ENCODE results near the gene P2RY2. TPM values are rescaled to one million over a fixed set of nuclear protein-coding genes. Genes with fewer than 3 reads are reported as not detected.

Gene P2RY2
- total RNA-seq, 4 donors from 2014 or later: 4.5 to 7.5 (median 6.7) TPM

GRCh38 chr11:73257342-73258103 lies 39.4 kb downstream of the P2RY2 start:
- Histone ChIP-seq H3K36me3 (no peaks in the 10 kb centered on the region), H3K4me1 (peaks cover 0 to 15% (median 9%) of the 10 kb centered on the region in 4 donors), H3K4me3 (no peak overlapping the region), H3K9me3 (no peaks in the 10 kb centered on the region), H3K27ac (peak overlapping the region in 2 of 4 donors; percentile 66 to 77), H3K27me3 (no peaks in the 10 kb centered on the region)
- TF ChIP-seq POLR2A (IDR thresholded peaks at IDR 0.05) (no peak), EP300 (IDR thresholded peaks at IDR 0.05) (no peak)
- TF ChIP-seq, protein P1, sequence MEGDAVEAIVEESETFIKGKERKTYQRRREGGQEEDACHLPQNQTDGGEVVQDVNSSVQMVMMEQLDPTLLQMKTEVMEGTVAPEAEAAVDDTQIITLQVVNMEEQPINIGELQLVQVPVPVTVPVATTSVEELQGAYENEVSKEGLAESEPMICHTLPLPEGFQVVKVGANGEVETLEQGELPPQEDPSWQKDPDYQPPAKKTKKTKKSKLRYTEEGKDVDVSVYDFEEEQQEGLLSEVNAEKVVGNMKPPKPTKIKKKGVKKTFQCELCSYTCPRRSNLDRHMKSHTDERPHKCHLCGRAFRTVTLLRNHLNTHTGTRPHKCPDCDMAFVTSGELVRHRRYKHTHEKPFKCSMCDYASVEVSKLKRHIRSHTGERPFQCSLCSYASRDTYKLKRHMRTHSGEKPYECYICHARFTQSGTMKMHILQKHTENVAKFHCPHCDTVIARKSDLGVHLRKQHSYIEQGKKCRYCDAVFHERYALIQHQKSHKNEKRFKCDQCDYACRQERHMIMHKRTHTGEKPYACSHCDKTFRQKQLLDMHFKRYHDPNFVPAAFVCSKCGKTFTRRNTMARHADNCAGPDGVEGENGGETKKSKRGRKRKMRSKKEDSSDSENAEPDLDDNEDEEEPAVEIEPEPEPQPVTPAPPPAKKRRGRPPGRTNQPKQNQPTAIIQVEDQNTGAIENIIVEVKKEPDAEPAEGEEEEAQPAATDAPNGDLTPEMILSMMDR (IDR thresholded peaks at IDR 0.05): no peak
- DNase-seq (ENCODE audit: low spot score in 2 of 2): peak in 1 of 2 donors; percentile 26
- WGBS, 2 donors: 47 to 67% methylated on average over 6 of the region's 6 CpGs

GRCh38 chr11:73258104-73259035 lies 40.3 kb downstream of the P2RY2 start:
- no peak for DNase-seq (ENCODE audit: low spot score in 2 of 2)

DNA sequence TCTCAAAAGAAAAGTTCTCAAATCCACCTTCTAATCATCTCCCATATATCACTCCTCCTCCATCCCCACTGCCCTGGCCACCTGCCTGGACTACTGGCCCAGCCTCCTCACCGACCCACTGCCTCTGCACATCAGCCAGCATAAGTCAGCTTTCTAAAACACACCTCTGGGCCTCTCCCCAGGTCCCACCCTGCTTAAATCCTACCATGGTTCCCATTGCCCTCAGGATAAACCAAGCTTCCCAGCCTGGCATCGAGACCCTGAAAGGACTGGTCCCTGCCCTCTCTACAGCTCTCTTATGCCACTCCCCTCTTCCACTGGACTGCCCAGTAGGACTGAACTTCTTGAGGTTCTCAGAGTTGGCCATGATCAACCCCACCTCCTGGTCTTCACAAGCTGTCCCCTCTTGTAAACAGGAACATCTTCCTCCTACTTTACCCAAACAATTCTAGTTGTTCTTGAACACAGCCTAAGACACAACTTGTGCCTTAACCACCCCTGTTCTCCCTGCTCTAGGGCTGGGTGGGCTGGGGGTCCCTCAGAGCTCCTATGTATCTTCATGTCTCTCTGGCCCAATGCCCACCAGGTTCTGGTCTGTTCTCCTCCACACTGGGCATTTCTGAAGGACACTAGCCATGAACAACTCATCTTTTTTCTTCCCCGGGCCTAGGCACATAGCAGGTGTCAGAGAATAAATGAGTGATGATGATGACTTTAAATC lies 41.5 kb downstream of the P2RY2 start:
- no peak for DNase-seq (ENCODE audit: low spot score in 2 of 2)
- 93 to 96% methylated on average over 3 of the region's 3 CpGs for WGBS, 2 donors
- TF ChIP-seq EP300 (IDR thresholded peaks at IDR 0.05) (no peak), POLR2A (IDR thresholded peaks at IDR 0.05) (no peak)
- TF ChIP-seq, protein P1 (IDR thresholded peaks at IDR 0.05): no peak
- Histone ChIP-seq H3K4me1 (peaks cover 0 to 20% (median 9%) of the 10 kb centered on the region in 4 donors), H3K4me3 (no peak overlapping the region), H3K36me3 (no peaks in the 10 kb centered on the region), H3K27ac (no peak overlapping the region), H3K9me3 (no peaks in the 10 kb centered on the region), H3K27me3 (peaks cover 0 to 15% of the 10 kb centered on the region in 2 donors)

More at GRCh38 chr11:73258104-73259035, 40.3 kb downstream of the P2RY2 start:
- H3K27ac ChIP-seq: peak overlapping the region in 2 of 4 donors; percentile 66 to 77
- WGBS, 2 donors: 71 to 87% methylated on average over 7 of the region's 7 CpGs
- H3K9me3 ChIP-seq: no peaks in the 10 kb centered on the region
- H3K4me1 ChIP-seq: peaks cover 0 to 15% (median 9%) of the 10 kb centered on the region in 4 donors
- H3K27me3 ChIP-seq: peaks cover 0 to 3% of the 10 kb centered on the region in 2 donors
- TF ChIP-seq, protein P1 (IDR thresholded peaks at IDR 0.05): no peak
- TF ChIP-seq POLR2A (IDR thresholded peaks at IDR 0.05) (no peak), EP300 (IDR thresholded peaks at IDR 0.05) (no peak)
- H3K4me3 ChIP-seq: no peak overlapping the region
- no peaks in the 10 kb centered on the region for H3K36me3 ChIP-seq

- H3K4me1 ChIP-seq: peaks cover 0 to 21% (median 9%) of the 10 kb centered on the region in 4 donors
- H3K36me3 ChIP-seq: no peaks in the 10 kb centered on the region
- no peaks in the 10 kb centered on the region for H3K9me3 ChIP-seq
- no peak for DNase-seq (ENCODE audit: low spot score in 2 of 2)
- H3K27me3 ChIP-seq: peaks cover 0 to 20% of the 10 kb centered on the region in 2 donors
- no peak overlapping the region for H3K4me3 ChIP-seq
- TF ChIP-seq, protein P1 (IDR thresholded peaks at IDR 0.05): no peak
- no peak for TF ChIP-seq EP300 (IDR thresholded peaks at IDR 0.05)
- TF ChIP-seq POLR2A (IDR thresholded peaks at IDR 0.05): no peak
- H3K27ac ChIP-seq: no peak overlapping the region
Observed at GRCh38 chr11:73260127-73260457, 42.0 kb downstream of the P2RY2 start.

Data from tibial nerve (tissue), 4 donors.